GM21367 (cell line): ENCODE data around the gene EPB41L4B.
"Not testable (repeated sequence)": the region's sequence is repeated elsewhere in the genome, so short reads cannot be mapped to it uniquely, and the experiment has no call there.

Experiments used
- ATAC-seq: cut with Tn5 transposase; IDR thresholded peaks from one replicate; pipeline ENCODE4 v1.9.1; 2021; ENCODE audit not compliant: unreplicated experiment

Gene EPB41L4B

DNA sequence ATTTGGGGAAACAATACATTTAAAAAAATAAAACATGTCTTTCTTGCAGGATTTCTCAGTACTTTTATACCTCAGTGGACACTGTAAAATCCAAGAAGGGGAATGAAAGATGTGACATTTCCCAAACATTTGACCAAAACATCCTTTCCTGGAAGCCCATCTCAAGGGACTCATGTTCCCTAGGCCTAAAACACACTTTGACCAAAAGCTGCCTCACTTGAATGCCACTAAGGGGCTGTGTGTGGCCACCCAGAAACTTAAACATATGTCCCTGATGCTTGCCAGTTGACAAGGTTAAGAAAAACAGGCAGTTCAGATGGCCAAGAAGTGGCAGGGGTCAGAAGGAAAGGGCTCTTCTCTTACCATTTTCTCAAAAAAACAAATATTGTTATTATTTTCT, 73.6 kb downstream of the EPB41L4B start:
- ATAC-seq, result no peak

DNA sequence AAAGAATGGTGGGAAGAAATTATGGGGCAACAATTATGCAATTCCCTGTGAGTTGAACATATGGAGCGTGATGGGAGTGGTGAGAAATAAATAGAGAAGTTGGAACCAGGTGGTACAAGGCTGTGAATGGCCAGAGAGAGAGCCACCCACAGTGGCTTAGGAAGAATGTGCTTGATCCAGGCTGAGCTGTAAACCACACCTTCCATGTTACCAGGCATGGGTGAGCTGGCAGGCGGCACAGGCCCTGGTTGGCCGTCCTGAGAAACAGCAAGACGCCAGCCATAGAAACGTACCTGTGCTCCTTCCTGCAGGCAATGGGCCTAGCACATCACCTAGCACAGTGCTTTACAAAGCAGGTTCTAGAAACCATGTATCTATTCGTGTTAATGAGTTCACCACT, 74.3 kb downstream of the EPB41L4B start:
- ATAC-seq, result no peak

DNA sequence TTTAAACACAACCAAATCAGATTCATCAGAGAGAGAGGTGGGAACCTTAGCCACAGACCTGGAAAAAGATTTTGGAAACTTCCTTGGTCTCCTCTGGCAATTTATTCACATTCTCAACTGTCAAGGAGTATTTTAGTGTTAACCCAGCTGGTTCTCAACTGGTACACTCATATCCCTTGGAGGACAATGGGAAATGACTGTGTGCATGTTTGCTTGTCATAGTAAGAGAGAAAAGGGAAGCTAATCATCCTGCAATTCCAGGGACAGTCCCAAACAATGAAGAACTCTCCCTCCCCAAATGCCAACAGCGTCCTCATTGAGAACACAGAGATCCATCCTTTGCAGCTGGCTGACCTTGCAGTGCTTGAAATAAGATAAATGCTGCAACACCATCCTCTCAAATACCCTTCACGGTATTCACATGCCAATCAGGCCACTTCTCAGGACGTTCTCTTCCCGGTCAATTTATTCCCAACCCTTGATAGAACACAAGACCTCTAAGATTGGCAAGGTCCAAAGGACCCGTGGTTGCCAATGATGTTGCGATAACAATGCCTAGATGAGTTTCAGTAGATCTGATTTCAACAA, 75.5 kb downstream of the EPB41L4B start:
- no peak for ATAC-seq

DNA sequence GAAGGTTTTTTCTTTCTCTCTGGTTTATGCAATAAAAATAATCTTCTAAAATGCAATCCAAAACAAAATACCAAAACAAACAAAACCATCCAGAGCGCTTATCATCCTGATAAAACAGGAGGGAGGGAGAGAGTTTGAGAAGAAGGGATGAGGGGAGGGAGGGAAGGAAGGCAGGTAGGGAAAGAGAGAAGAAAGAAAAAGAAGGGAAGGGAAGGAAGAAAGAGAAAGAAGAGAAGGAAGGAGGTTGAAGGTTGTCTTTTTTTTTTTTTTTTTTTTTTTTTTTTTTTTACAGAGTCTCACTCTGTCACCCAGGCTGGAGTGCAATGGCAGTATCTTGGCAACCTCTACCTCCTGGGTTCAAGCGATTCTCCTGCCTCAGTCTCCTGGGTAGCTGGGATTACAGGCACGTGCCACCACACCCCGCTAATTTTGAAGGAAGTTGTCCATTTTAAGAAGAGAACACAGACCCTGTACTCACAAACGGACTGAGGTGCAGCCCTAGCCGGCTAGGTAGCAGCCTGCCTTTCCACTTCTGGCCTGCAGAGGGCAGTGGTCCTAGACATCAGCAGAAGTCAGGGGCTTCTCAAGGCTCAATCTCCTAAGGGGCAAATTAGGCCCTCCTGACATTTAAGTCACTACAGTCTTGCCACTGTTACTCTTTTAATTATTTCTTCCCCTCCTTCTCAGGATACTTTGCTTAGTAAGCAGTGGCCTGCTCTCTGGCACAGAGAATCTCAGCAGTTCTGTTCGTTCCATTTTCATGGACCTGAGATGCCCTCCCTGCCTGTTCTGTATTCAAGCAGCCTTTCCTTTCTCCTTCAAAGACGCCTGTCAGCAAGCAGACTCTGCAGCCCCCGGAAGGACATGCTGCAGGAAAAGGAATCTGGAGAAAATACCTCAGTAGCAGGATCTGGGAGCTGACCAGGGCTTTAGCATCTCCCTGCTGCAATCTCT, 76.4 kb downstream of the EPB41L4B start:
- peak; percentile 82 for ATAC-seq

DNA sequence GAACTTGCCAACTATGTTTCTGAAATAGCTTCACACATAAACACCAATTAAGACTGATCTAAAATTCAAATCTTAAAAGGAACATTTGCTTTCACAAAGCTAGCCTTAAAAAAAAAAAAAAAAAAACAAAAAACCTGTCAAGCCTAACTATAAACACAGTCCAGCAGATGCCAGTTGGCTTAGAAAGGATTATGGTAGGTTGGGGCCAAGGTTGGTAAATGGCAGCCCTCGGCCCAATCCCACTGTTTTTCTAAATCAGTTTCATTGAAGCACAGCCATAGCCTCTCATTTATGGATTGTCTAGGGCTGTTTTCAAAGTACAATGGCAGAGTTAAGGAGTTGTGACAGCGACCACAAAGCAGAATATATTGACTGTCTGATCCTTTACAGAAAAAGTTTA, 78.1 kb downstream of the EPB41L4B start:
- ATAC-seq, result no peak

DNA sequence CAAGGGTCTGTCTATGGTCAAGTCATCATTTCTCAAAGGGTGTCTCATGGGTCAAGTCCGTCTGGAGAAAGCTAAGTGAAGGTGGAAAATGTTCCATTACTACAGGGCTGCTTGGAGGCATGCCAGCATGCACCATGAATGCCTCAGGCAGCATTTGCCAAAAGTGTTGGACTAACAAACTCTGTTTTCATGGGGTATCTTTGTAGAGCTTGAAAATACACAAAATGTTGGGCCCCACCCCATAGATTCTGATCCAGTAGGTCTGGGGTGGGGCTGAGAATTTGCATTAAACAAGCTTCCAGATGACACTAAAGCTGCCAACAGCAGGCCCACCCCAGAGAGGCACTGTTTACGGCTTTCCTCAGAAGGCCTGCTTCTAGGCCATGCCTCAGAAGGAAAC, 78.8 kb downstream of the EPB41L4B start:
- ATAC-seq, result no peak

DNA sequence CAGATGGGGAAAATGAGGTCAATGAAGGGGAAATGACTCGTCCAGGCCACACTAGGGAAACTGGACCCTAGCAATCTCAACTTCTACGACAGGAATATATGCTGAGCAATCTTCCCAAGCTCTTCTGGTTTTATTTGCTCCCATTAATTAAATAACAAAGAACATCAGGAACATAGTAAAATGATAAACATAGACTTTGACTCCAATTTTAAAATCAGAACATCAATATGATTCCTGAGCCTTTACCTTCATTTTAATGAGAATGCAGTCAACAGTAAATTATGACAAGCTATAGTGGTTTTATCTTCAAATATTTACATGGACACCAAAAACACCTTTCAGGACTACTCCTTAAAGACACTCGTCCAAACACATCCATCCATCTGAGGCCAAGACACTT, 79.7 kb downstream of the EPB41L4B start:
- ATAC-seq, result no peak

DNA sequence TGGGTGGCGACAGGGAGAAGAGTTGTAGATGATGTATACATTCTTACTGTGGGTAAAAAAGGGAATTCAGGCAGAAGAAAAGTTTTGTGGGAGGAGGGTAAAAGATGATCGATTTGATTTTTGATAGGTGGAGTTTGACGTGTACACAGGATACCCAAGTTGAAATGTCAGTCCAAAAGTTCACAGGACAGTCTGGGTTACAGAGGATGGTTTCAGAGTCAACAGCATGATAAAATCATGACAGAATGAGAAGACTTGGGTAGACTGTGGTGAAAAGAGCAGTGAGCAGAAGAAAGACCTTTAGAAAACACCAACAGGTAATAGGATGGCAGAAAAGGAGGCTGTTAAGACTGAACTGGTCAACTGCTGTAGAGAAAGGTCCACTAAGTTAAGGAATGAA, 81.6 kb downstream of the EPB41L4B start:
- ATAC-seq, result no peak

DNA sequence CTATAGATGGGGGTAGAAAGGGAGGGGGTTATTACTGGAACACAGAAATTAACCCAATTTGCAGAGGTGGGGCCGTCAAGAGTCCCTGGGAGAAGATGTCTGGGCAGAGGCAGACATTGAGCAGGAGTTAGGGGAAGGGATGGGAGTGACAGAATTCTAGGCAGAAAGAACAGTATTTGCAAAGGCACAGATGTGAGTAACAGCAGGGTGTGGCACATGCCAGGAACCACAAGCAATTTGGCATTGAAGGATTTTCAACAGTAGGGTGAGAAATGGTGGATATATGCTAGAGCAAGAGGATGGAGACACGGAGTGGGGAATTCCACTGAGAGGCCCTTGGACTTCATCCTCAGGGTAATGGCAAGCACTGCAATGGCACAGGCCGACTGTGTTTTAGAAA, 82.2 kb downstream of the EPB41L4B start:
- no peak for ATAC-seq

DNA sequence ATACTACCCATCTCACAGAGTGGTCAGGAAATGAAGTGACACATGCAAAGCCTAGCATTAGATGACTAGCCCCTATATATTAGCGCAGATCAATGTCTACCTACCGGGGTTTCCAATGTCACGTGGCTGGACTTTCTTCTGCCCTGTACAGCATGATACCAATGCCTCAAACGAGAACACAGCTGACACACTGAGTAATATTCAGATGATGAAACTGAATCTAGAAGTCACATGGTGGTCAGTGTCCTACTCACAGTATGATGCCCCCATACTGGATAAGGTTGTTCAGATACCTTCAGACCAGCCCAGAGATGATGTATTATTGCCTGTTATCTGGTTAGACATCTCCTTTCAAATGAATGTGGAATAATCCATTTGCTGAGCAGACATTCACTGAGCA, 82.7 kb downstream of the EPB41L4B start:
- no peak for ATAC-seq

DNA sequence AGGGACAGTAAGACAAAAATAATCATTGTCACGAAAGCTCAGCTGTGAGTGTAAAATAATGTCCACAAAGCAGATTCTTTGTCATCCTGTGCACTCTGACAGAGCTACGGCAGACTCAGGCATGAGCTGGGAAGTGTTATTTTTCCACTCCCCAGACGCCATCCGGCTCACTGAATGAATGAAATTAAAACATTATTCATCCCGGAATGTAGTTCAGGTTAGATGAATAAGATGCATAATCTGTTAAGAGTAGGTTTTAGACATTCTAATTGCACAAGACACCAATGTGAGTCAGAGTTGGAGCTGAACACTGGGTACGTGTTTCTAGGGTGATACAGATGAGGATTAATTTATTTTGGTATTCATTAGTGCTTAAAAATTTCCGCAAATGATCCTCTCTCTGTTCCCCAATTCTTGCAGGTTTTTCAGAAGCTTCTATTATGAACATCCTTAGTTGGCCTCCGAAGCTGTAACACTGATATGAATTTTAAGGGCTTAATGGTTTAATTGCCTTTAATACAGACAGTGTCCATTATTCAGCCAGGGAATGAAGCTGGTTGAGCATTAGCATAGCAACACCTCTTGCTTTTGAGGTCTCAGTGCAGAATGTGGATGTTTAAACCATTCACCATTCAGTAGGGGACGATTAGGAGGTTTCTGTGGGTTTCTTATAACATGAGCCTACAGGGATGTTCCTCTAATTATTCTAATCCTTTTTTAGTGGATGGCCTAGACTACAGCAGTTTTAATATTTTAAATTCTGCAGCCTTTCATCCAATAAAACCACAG, 88.2 kb downstream of the EPB41L4B start:
- ATAC-seq, result no peak

DNA sequence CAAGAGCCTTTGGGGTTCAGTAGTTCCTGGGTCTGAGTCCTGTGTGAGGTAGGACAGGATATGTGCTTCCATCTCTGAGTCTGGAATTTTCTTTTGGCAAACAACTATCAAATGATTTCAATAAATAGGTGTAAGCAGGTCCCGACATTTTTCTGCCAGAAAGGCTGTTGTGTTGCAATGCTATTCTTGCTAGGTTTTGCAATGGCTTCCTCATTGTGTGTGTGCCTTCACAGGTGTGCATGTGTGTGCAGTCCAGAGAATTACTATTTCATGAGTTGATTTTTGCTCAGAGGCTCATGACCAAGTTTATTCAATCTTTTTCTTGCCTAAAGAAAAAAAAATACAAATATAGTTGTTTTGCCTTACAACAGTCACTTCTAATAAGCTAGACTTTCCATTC, 89.3 kb downstream of the EPB41L4B start:
- ATAC-seq, result no peak

DNA sequence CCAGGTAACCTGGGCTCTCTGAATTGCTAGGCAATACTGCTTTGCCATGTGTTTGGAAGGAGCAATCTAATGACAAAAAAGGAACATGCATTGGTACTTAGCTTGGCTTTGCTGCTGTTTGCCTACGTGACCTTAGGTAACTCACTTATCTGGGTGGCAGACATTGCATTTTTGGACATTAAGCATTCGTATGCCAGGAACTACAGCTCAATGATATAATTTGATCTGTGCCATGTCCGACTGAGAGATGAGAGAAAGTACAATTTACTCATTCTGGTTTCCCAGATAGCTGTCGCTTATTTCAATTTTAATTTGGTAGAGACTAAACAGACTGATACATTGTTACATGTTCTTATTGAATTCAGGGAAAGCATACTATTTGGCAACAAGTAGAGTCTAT, 90.6 kb downstream of the EPB41L4B start:
- no peak for ATAC-seq

DNA sequence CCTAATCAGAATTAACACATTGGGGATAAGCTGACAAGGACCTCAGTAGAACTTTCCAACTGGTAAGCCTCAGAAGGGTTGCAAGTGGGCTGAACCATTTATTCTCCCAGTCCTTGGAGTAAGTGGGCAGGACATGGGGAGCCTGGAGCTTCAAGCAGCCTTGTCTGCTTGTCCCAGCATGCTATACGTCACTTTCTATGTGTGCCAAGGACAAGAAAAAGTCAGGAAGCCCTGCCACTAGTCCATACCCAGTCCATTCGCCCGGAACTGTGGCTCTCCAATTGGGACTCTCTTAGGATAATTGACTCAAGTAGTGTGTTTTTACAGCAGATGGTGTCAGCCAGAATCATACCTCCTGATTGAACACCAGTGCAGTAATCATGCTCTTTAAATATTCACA, 91.2 kb downstream of the EPB41L4B start:
- no peak for ATAC-seq

DNA sequence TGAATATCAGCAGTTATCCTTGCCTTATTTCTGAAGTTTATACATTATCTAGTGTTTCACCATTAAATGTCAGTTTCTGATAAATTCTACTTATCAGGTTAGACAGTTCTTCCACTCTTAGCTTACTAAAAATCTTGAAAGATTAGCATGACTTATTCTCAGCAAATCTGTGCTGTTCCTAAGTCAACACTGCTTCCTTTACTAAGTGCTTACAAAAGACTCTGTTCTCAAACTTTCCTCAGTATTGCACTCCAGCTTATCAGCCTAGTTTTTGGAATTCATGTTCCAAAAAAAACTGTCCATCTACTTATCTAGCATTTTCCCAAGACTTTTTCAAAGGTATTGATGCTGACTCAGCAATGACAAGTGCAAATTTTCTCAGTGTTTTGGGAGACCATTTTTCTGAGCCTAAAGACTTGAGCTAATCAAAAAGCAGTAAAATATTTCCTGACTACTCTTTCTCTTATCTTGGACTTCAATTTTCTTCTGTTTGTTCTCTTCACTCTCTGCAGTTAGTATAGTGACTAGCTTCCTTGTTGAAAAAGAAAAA, 92.7 kb downstream of the EPB41L4B start:
- ATAC-seq, result no peak

DNA sequence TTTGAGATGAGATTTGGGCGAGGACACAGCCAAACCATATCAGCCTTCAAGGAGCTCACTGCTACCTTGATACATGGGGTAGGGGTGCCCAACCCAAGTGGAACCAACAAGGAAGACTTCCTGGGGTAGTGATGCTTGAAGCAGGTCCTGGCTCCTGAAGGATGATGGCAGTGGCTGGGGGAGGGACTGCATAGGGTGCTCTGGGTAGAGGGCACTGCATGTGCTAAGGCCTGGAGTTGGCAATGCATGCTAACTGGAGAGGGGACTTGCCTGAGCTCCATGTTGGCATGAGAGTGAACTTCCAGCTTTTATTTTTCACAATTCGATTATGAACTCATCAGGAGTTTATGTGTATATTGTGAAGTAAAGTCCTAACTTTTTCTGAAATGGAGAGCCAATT, 95.2 kb downstream of the EPB41L4B start:
- ATAC-seq, result no peak

DNA sequence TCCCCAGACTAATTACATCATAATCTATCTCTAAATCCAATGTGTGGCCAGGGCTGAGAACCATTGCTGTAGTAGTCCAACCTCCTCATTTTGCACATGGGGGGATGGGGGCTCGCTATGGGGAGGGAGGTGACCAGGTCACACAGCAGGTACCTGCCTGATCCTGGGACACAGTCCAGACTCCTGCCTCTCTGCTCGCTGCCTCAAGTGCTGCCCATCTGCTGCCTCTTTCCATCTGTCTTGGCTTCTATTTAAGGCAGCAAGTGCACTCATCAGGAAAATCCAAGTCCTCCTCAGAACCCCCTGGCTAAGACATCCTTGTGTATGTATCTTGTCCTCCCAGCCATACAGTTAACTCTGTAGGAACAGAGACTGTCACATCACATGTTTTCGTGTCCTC, 96.1 kb downstream of the EPB41L4B start:
- no peak for ATAC-seq

DNA sequence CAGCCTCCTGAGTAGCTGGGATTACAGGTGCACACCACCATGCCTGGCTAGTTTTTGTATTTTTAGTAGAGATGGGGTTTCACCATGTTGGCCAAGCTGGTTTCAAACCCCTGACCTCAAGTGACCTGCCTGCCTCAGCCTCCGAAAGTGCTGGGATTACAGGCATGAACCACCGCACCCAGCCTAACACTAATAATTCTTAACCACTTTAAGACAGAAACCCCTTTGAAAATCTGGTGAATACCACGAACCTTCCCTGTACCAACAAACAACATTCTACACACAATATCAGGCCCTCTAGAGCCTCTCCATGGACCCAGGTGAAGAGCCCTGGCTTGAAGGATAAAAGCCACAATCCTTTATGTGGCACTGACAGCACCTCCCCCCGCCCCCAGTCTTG, 102.6 kb downstream of the EPB41L4B start:
- not testable (repeated sequence) for ATAC-seq

DNA sequence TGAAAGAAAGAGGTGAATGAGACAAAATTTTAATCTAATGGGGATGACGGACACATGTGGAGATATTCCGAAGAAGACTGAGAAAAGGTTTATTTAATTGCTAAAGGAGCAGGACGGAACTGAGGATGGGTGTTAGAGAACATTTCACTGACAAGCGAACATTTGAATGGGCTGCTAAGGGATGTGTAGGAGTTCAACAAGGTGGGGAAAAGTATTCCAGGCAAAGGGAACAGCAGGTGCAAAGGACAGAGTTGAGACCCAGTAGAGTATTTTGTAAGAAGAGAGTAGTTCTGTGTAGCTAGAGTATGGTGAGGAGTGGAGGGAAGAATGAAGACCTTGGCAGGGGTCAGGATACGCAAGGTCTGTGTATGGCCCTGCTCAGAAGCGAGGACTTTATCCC, 106.4 kb downstream of the EPB41L4B start:
- ATAC-seq, result no peak

DNA sequence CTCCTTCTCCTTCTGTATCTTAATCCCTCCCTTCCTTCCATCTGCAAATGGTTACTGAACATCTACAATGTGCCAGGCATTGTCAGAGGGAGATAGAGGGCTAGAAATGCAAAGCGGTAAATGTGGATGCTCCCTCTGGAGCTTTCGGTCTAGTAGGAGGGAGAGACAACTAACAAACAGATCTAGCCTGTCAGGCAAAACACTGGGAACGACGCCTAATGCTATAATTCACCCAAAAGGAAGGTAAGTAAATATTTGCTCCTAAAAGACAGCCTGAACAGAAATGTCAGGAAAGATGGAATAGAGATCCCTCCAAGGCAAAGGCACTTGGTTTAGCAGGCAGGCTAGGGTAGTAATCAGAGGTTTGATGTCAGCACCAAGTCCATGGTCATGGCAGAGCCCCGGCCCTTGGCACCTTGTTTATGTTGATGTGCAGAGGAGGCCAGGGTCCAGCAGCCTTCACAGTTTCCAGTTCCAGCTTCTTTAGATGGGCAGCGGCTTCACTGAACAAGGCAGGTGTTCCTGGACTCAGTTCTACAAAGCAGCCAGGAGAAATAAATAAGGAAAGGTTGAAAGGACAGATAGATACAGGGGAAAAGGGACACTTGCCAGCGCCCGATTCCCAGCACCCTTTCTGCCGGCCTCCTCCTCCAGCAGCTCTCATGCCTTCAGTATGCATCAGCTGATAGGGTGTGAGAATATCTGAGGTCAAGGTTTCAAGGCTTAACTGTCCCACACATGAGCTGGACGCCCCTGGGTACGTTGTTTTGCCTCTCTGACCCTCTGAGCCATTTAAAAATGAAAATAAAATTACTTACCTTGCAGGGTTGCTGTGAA, 107.4 kb downstream of the EPB41L4B start:
- no peak for ATAC-seq

DNA sequence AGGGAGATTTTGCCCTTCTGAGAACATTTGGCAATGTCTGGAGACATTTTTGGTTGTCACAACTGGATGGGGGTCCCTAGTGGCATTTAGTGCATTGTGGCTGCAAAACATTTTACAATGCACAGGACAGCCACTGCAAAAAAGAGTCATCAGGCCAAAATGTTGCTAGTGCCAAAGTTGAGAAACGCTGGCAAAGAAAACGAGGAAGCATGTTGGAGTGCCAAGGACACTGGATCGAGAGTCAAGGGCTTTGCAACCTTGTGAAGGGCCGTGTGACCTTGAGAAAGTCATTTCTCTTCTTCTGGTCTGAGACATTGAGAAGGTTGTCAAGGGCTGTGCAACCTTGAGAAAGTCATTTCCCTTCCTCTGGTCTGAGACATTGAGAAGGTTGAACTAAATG, 108.1 kb downstream of the EPB41L4B start:
- no peak for ATAC-seq
